ENCODE results near the gene SNX18. TPM values are rescaled to one million over a fixed set of nuclear protein-coding genes. Genes with fewer than 3 reads are reported as not detected.

SNX18 gene
- total and polyA plus RNA-seq, 7 donors = 3.9 to 51.3 (median 37.8) TPM

DNA sequence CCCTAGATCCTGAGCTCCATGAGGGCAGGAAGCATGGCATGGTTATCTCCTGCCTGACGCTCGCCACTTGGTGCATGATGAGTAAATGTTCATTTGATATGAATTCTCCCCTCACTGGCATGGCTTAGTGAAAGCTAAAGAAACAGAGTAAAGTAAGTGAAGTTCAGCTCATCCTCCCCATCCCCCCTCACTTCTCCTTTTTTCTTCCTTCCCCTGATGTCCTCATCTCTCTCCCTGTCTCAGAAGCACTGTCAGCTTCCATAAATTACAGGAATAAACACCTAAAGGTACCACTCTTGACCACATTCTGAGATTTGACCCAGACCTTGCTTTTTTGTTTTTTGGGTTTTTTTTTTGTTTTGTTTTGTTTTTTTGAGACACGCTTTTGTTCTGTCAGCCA lies 73.3 kb downstream of the SNX18 start:
- H3K27ac ChIP-seq = no peak overlapping the region
- no peaks in the 10 kb centered on the region for H3K4me1 ChIP-seq
- no peak for DNase-seq
- intact Hi-C loops (cut with DNase I) = no loop called here
- no peak overlapping the region for H3K4me3 ChIP-seq
- no peak for TF ChIP-seq POLR2AphosphoS5 (IDR thresholded peaks at IDR 0.05)
- TF ChIP-seq EP300 (IDR thresholded peaks at IDR 0.05) = no peak
- TF ChIP-seq, protein P1, sequence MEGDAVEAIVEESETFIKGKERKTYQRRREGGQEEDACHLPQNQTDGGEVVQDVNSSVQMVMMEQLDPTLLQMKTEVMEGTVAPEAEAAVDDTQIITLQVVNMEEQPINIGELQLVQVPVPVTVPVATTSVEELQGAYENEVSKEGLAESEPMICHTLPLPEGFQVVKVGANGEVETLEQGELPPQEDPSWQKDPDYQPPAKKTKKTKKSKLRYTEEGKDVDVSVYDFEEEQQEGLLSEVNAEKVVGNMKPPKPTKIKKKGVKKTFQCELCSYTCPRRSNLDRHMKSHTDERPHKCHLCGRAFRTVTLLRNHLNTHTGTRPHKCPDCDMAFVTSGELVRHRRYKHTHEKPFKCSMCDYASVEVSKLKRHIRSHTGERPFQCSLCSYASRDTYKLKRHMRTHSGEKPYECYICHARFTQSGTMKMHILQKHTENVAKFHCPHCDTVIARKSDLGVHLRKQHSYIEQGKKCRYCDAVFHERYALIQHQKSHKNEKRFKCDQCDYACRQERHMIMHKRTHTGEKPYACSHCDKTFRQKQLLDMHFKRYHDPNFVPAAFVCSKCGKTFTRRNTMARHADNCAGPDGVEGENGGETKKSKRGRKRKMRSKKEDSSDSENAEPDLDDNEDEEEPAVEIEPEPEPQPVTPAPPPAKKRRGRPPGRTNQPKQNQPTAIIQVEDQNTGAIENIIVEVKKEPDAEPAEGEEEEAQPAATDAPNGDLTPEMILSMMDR (IDR thresholded peaks at IDR 0.05) = no peak
- no peak for TF ChIP-seq POLR2A (IDR thresholded peaks at IDR 0.05)
- no peaks in the 10 kb centered on the region for H3K36me3 ChIP-seq
- no peaks in the 10 kb centered on the region for H3K27me3 ChIP-seq
- peaks cover 0 to 7% (median 5%) of the 10 kb centered on the region in 4 donors for H3K9me3 ChIP-seq
- 88 to 89% methylated on average over 3 of the region's 3 CpGs for WGBS, 2 donors

DNA sequence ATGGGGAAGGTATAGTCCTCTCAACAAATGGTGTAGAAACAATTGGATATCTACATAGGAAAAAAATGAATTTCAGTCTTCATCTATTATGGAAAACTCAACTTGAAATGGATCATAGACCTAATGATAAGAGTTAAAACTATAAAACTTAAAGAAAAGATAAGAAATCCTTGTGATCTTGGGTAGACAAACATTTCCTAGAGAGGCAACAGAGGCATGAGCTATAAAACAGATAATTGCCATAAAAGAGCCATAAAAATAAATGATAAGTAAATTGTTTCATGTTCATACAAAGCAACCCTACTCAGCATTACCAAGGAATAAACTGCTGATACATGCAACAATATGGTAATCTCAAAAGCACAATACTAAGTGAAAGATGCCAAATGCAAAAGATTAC lies 76.2 kb downstream of the SNX18 start:
- TF ChIP-seq EP300 (IDR thresholded peaks at IDR 0.05) (no peak), POLR2A (IDR thresholded peaks at IDR 0.05) (no peak), POLR2AphosphoS5 (IDR thresholded peaks at IDR 0.05) (no peak)
- TF ChIP-seq, protein P1 (IDR thresholded peaks at IDR 0.05) = no peak
- intact Hi-C loops (cut with DNase I) = no loop called here
- H3K27me3 ChIP-seq = no peaks in the 10 kb centered on the region
- H3K4me1 ChIP-seq = no peaks in the 10 kb centered on the region
- H3K27ac ChIP-seq = no peak overlapping the region
- no peaks in the 10 kb centered on the region for H3K36me3 ChIP-seq
- no peak overlapping the region for H3K4me3 ChIP-seq
- DNase-seq = no peak
- H3K9me3 ChIP-seq = peaks cover 0 to 2% (median 0%) of the 10 kb centered on the region in 4 donors

DNA sequence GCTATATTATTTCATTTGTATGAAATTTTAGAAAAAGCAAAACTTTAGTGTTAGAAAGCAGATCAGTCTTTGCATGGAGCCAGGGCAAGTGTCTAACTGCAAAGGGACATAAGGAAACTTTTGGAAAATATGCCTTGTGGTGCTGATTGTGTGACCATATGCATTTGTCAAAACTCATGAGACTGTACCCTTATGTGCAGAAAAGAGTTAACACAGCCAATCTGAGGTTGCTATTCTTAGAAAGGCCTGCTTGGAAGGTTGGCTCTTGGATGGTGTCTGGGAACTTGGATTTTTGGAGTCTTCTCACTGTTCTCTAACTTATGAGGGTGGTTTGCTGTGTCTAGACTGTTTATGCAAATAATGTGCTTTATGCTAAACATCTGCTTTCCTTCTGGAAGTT lies 76.6 kb downstream of the SNX18 start:
- DNase-seq = no peak
- intact Hi-C loops (cut with DNase I) = no loop called here
- Histone ChIP-seq H3K4me3 (no peak overlapping the region), H3K36me3 (no peaks in the 10 kb centered on the region), H3K4me1 (no peaks in the 10 kb centered on the region), H3K27ac (no peak overlapping the region), H3K9me3 (peaks cover 0 to 2% (median 0%) of the 10 kb centered on the region in 4 donors), H3K27me3 (no peaks in the 10 kb centered on the region)
- TF ChIP-seq, protein P1 (IDR thresholded peaks at IDR 0.05) = no peak
- TF ChIP-seq POLR2A (IDR thresholded peaks at IDR 0.05) = no peak
- no peak for TF ChIP-seq EP300 (IDR thresholded peaks at IDR 0.05)
- TF ChIP-seq POLR2AphosphoS5 (IDR thresholded peaks at IDR 0.05) = no peak

DNA sequence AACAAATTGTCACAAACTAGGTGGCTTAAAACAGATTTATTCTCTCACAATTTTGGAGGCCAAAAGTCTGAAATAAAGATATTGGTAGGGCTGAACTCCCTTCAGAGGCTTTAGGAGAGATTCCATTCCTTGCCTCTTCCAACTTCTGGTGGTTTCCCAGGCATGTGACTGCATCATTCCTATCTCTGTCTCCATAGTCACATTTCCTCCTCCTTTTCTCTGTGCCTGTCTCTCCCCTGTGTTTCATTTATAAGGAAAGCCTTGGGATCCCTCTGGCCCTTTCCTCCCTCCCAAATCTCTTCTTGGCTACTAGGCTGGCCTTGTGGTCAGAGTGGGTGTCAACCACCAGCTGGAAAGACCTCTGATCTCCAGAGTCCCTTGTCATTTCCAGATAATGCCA lies 78.2 kb downstream of the SNX18 start:
- no peak overlapping the region for H3K4me3 ChIP-seq
- DNase-seq = no peak
- H3K36me3 ChIP-seq = no peaks in the 10 kb centered on the region
- intact Hi-C loops (cut with DNase I) = no loop called here
- TF ChIP-seq POLR2AphosphoS5 (IDR thresholded peaks at IDR 0.05) (no peak), POLR2A (IDR thresholded peaks at IDR 0.05) (no peak), EP300 (IDR thresholded peaks at IDR 0.05) (no peak)
- TF ChIP-seq, protein P1 (IDR thresholded peaks at IDR 0.05) = no peak
- H3K27ac ChIP-seq = no peak overlapping the region
- no peaks in the 10 kb centered on the region for H3K27me3 ChIP-seq
- peaks cover 0 to 2% (median 0%) of the 10 kb centered on the region in 4 donors for H3K9me3 ChIP-seq
- no peaks in the 10 kb centered on the region for H3K4me1 ChIP-seq

Other genes starting within 250 kb of the SNX18 start
- 10 to 100 TPM; 13.6 to 18.2 (median 15.4) TPM for gene ARL15, start 207.2 kb upstream of the SNX18 start, total RNA-seq
- 10 to 100 TPM; 11.7 to 30.7 (median 22.2) TPM for gene ARL15, start 207.2 kb upstream of the SNX18 start, polyA plus RNA-seq
- 10 to 100 TPM in 1 of 4 donors, 1 to 10 TPM in 2, under 1 TPM in 1; 0.68 to 17.4 (median 4.6) TPM for gene HSPB3, start 62.1 kb upstream of the SNX18 start, total RNA-seq
- gene HSPB3, start 62.1 kb upstream of the SNX18 start, polyA plus RNA-seq = 1 to 10 TPM in 2 of 3 donors, under 1 TPM in 1; 0.23 to 2.4 (median 1.2) TPM